ENCODE data around the gene CNDP1. TPM values are rescaled to one million over a fixed set of nuclear protein-coding genes. Genes with fewer than 3 reads are reported as not detected.

The CNDP1 gene
- total RNA-seq, 1 experiment from 2014 or later, result not detected

- peaks cover 7% of the 10 kb centered on the region; the same call in 1 of the 2 replicates for H3K79me2 ChIP-seq (ENCODE audit: low read length)
These were observed 101.1 kb downstream of the CNDP1 start for GRCh38 chr18:74635224-74635975.

More at GRCh38 chr18:74635224-74635975, 101.1 kb downstream of the CNDP1 start:
- Histone ChIP-seq H3K4me1 (ENCODE audit: low read length) (peaks cover 10% of the 10 kb centered on the region), H3K4me2 (ENCODE audit: low read depth, low read length, poor library complexity, severe bottlenecking) (no peak overlapping the region), H2AFZ (ENCODE audit: low read length) (no peak overlapping the region), H3K27me3 (ENCODE audit: low read length) (no peaks in the 10 kb centered on the region), H3K9me2 (replicated peaks; ENCODE audit: insufficient read depth, low read length) (no peaks in the 10 kb centered on the region), H3K9ac (ENCODE audit: low read length) (no peak overlapping the region), H3K9me3 (ENCODE audit: low read length) (no peaks in the 10 kb centered on the region), H3K36me3 (ENCODE audit: insufficient read depth, low read length) (no peaks in the 10 kb centered on the region), H3K27ac (ENCODE audit: low read length) (no peak overlapping the region), H4K20me1 (ENCODE audit: insufficient read depth, low read depth, low read length) (no peaks in the 10 kb centered on the region), H3K4me3 (ENCODE audit: low read length) (no peak overlapping the region)
- no peak for DNase-seq

Other genes starting within 250 kb of the CNDP1 start
- gene CYB5A, start 242.5 kb upstream of the CNDP1 start, total RNA-seq (2014; rRNA removed; shearing (Covaris generic); ENCODE audit: low replicate concordance), result 43.5 and 50.9 TPM in 2 replicates
- gene C18orf63, start 218.7 kb upstream of the CNDP1 start, total RNA-seq (2014; rRNA removed; shearing (Covaris generic); ENCODE audit: low replicate concordance), result not detected in 2 replicates
- not detected in 2 replicates for gene DIPK1C, start 77.2 kb upstream of the CNDP1 start, total RNA-seq (2014; rRNA removed; shearing (Covaris generic); ENCODE audit: low replicate concordance)
- 137 and 167 TPM in 2 replicates for gene CNDP2, start 38.1 kb upstream of the CNDP1 start, total RNA-seq (2014; rRNA removed; shearing (Covaris generic); ENCODE audit: low replicate concordance)
- gene ZNF407, start 63.4 kb downstream of the CNDP1 start, total RNA-seq (2014; rRNA removed; shearing (Covaris generic); ENCODE audit: low replicate concordance), result 14.6 and 18.1 TPM in 2 replicates

Data from Karpas-422 (cell line).